ENCODE data around the gene PDE1A. TPM values are rescaled to one million over a fixed set of nuclear protein-coding genes. Genes with fewer than 3 reads are reported as not detected.

Gene PDE1A
- total RNA-seq, 2 experiments from 2014 or later, result not detected

DNA sequence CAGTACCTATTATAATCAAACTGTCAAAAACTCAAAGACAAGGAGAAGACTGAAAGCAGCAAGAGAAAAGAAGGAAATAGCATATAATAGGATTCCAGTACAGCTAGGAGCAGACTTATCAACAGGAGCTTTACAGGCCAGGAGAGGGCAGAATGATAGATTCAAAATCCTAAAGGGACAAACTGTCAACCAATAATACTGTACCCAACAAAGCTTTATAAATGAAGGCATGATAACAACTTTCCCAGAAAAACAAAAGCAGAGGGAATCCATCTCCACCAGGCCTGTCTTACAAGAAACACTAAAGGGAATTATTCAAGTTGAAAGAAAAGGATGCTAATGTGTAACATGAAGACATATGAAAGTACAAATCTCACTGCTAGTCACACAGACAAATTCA is 42.0 kb downstream of the PDE1A start:
- Histone ChIP-seq H3K4me1 (ENCODE audit: insufficient read depth, low read length, poor library complexity, severe bottlenecking) (no peaks in the 10 kb centered on the region), H2AFZ (ENCODE audit: low read length) (no peak overlapping the region), H3K9me3 (ENCODE audit: low read length) (0 out of 2 replicates have a peak, but pooled peaks cover 6% of the 10 kb centered on the region), H3K27ac (ENCODE audit: low read depth, low read length, poor library complexity, severe bottlenecking) (no peak overlapping the region), H3K36me3 (ENCODE audit: insufficient read depth, low read length) (no peaks in the 10 kb centered on the region), H3K4me3 (ENCODE audit: low read depth, low read length, poor library complexity, severe bottlenecking) (no peak overlapping the region), H3K4me2 (ENCODE audit: low read length) (no peak overlapping the region), H4K20me1 (ENCODE audit: insufficient read depth, low read length) (no peaks in the 10 kb centered on the region), H3K79me2 (ENCODE audit: insufficient read depth, low read depth, low read length) (no peaks in the 10 kb centered on the region), H3K9me2 (ENCODE audit: insufficient read depth, low read length) (no peaks in the 10 kb centered on the region)
- ChIA-PET POLR2A (interaction anchor here (0.6 kb wide), 1 partner anchor 92 kb away, joined by 3 read pairs; no protein-coding TSS in a partner anchor), CTCF (ENCODE audit: unreplicated experiment) (no interaction called here)
- TF ChIP-seq EZH2phosphoT487 (IDR thresholded peaks at IDR 0.05; ENCODE audit: borderline replicate concordance, low read depth, low read length), result no peak
- TF ChIP-seq, protein P1, sequence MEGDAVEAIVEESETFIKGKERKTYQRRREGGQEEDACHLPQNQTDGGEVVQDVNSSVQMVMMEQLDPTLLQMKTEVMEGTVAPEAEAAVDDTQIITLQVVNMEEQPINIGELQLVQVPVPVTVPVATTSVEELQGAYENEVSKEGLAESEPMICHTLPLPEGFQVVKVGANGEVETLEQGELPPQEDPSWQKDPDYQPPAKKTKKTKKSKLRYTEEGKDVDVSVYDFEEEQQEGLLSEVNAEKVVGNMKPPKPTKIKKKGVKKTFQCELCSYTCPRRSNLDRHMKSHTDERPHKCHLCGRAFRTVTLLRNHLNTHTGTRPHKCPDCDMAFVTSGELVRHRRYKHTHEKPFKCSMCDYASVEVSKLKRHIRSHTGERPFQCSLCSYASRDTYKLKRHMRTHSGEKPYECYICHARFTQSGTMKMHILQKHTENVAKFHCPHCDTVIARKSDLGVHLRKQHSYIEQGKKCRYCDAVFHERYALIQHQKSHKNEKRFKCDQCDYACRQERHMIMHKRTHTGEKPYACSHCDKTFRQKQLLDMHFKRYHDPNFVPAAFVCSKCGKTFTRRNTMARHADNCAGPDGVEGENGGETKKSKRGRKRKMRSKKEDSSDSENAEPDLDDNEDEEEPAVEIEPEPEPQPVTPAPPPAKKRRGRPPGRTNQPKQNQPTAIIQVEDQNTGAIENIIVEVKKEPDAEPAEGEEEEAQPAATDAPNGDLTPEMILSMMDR (conservative IDR thresholded peaks at IDR 0.05; ENCODE audit: low read length), result no peak
- intact Hi-C loops (cut with micrococcal nuclease; ENCODE audit: unreplicated experiment), result no loop called here
- BruUV-seq (replicated peaks), result no TSS peak
- no peak for DNase-seq (ENCODE audit: low spot score)

DNA sequence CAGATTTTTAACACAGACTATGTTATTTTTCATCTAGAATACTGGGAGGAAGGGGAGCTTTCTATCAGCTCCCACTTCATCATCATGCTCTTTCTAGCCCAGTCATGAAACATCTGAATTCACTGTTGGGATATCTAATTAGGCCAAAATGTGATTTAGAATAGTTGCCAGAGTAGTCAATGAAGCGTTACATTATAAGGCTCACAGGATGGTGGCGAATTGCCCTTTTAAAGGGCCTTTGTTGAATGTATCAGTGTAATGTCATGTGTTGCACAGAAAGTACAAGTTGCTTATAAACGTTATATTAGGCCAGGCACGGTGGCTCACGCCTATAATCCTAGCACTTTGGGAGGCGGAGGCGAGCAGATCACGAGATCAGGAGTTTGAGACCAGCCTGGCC is 45.6 kb downstream of the PDE1A start:
- no peak overlapping the region for H3K4me2 ChIP-seq (ENCODE audit: low read length)
- no peaks in the 10 kb centered on the region for H3K4me1 ChIP-seq (ENCODE audit: insufficient read depth, low read length, poor library complexity, severe bottlenecking)
- no peaks in the 10 kb centered on the region for H3K36me3 ChIP-seq (ENCODE audit: insufficient read depth, low read length)
- no peaks in the 10 kb centered on the region for H3K9me2 ChIP-seq (ENCODE audit: insufficient read depth, low read length)
- H3K79me2 ChIP-seq (ENCODE audit: insufficient read depth, low read depth, low read length), result no peaks in the 10 kb centered on the region
- H4K20me1 ChIP-seq (ENCODE audit: insufficient read depth, low read length), result no peaks in the 10 kb centered on the region
- no peak for DNase-seq (ENCODE audit: low spot score)
- H2AFZ ChIP-seq (ENCODE audit: low read length), result no peak overlapping the region
- TF ChIP-seq, protein P1 (conservative IDR thresholded peaks at IDR 0.05; ENCODE audit: low read length), result no peak
- TF ChIP-seq EZH2phosphoT487 (IDR thresholded peaks at IDR 0.05; ENCODE audit: borderline replicate concordance, low read depth, low read length), result no peak
- POLR2A ChIA-PET, result interaction anchor here (0.6 kb wide), 1 partner anchor 405 kb away, joined by 3 read pairs; no protein-coding TSS in a partner anchor
- H3K4me3 ChIP-seq (ENCODE audit: low read depth, low read length, poor library complexity, severe bottlenecking), result no peak overlapping the region
- BruUV-seq (replicated peaks), result no TSS peak
- no peak overlapping the region for H3K27ac ChIP-seq (ENCODE audit: low read depth, low read length, poor library complexity, severe bottlenecking)
- 0 out of 2 replicates have a peak, but pooled peaks cover 6% of the 10 kb centered on the region for H3K9me3 ChIP-seq (ENCODE audit: low read length)
- CTCF ChIA-PET (ENCODE audit: unreplicated experiment), result no interaction called here
- intact Hi-C loops (cut with micrococcal nuclease; ENCODE audit: unreplicated experiment), result no loop called here

GRCh38 chr2:182379241-182379640 is 47.6 kb downstream of the PDE1A start:
- no peak overlapping the region for H3K4me2 ChIP-seq (ENCODE audit: low read length)
- no peaks in the 10 kb centered on the region for H3K4me1 ChIP-seq (ENCODE audit: insufficient read depth, low read length, poor library complexity, severe bottlenecking)
- no peaks in the 10 kb centered on the region for H3K79me2 ChIP-seq (ENCODE audit: insufficient read depth, low read depth, low read length)
- no peaks in the 10 kb centered on the region for H4K20me1 ChIP-seq (ENCODE audit: insufficient read depth, low read length)
- no peaks in the 10 kb centered on the region for H3K36me3 ChIP-seq (ENCODE audit: insufficient read depth, low read length)
- intact Hi-C loops (cut with micrococcal nuclease; ENCODE audit: unreplicated experiment), result no loop called here
- H3K4me3 ChIP-seq (ENCODE audit: low read depth, low read length, poor library complexity, severe bottlenecking), result no peak overlapping the region
- H2AFZ ChIP-seq (ENCODE audit: low read length), result no peak overlapping the region
- CTCF ChIA-PET (ENCODE audit: unreplicated experiment), result no interaction called here
- H3K9me2 ChIP-seq (ENCODE audit: insufficient read depth, low read length), result no peaks in the 10 kb centered on the region
- TF ChIP-seq, protein P1 (conservative IDR thresholded peaks at IDR 0.05; ENCODE audit: low read length), result no peak
- TF ChIP-seq EZH2phosphoT487 (IDR thresholded peaks at IDR 0.05; ENCODE audit: borderline replicate concordance, low read depth, low read length), result no peak
- BruUV-seq (replicated peaks), result no TSS peak
- H3K9me3 ChIP-seq (ENCODE audit: low read length), result no peaks in the 10 kb centered on the region
- POLR2A ChIA-PET, result no interaction called here
- no peak overlapping the region for H3K27ac ChIP-seq (ENCODE audit: low read depth, low read length, poor library complexity, severe bottlenecking)
- DNase-seq (ENCODE audit: low spot score), result no peak
